GM19372 (cell line): ENCODE data around the gene APBB2.
"Not testable (repeated sequence)": the region's sequence is repeated elsewhere in the genome, so short reads cannot be mapped to it uniquely, and the experiment has no call there.

Source experiments
- ATAC-seq: cut with Tn5 transposase; IDR thresholded peaks from one replicate; pipeline ENCODE4 v1.9.1; 2021; ENCODE audit warnings: mild to moderate bottlenecking, low read depth, moderate library complexity; ENCODE audit not compliant: unreplicated experiment

Gene APBB2

DNA sequence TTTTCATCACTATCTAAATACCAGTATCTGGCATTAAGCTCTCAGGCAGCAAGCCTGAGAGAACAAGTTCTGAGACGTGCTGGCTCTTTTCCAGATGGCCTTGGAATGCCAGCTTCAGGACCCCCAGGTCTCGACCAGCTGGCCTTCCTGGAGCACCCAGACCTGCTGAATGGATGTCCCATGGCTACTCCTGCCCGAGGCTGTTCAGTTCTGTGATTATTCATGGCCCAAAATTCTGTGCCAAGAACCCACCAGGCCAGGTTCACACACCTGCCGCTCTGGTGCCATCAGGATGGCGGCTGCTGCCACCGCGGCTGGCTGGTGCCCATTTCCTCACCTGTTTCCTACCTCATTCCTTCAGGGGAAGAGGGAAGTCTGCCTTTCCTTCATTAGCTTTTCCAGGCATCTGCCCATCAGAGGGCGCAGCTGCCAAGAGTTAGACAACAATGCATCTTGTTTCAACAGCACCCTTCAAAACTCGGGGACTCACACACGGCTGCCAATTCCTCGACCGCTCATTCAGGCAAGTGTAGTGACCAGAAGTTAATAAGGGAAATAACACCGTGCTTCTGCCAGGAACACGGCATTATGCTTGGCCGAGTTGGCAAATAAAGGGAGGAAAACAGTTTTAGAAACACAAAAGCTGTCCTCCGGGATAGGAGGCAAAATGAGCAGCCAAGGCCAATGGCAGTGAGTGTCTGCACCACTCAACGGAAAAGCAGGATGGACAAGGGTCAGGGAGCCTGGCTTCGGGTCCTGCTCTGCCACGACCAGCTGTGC lies 290.8 kb downstream of the APBB2 start:
- ATAC-seq: no peak

DNA sequence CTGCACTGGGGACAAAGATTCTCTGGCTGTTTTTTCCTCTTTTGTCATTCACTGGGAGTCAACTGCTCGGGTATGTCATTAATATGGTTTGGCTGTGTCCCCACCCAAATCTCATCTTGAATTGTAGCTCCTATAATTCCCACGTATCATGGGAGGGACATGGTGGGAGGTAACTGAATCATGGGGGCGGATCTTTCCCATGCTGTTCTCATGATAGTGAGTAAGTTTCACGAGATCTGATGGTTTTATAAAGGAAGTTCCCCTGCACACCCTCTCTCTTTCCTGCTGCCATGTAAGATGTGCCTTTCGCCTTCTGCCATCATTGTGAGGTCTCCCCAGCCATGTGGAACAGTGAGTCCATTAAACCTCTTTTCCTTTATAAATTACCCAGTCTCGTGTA lies 294.4 kb downstream of the APBB2 start:
- ATAC-seq: not testable (repeated sequence)

DNA sequence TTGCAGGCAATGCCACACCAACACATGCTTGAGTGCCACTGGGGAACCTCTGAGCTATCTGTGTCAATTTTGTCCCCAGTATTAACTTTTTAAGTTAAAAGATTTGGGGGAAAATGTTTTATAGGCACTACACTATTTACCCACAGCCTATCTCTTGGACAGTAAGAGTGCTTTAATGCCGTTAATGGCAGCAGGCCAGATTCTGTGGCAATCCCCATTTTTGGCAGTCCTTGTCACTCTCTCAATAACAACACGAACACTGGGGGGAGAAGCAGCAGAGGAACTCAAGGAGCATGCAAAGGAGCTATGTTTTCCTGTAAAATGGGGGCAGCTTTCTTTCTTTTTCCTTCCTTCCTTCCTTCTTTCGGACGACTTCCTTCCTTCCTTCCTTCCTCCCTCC lies 296.0 kb downstream of the APBB2 start:
- no peak for ATAC-seq

DNA sequence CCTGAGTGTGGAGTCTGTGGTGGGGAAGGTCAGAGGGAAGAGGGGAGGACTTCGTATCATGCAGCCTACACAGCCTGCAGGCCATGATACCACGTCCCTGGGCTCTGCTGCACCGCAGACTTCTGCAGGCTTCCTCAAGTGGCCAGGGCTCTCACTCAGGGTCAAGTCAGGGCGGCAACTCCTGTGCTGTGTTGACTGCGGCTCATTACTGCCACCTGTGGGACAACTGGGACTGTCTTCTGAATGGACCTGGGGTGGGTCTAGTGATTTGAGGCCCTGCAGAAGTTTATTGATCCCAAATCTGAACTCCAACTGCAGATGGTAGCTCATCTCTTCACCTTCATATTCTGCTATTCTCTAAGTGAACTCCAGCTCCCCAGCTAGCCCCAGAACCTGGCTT lies 297.5 kb downstream of the APBB2 start:
- peak; percentile 91 for ATAC-seq

DNA sequence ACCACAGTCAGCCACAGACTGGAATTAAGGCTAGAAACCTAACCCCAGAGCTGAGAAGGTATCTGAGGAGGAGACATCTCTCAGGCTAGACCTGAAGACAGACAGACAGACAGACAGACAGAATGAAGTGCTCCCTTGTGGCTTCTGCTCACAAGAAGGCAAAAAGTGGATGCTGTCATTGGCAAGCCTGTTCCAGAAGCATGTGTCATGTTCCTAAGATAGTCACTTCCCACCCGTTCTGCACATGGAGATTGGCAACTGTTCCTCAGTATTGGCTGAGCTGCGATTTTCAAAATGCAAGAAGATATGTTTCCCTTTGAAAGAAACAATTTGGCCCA lies 298.2 kb downstream of the APBB2 start:
- no peak for ATAC-seq

DNA sequence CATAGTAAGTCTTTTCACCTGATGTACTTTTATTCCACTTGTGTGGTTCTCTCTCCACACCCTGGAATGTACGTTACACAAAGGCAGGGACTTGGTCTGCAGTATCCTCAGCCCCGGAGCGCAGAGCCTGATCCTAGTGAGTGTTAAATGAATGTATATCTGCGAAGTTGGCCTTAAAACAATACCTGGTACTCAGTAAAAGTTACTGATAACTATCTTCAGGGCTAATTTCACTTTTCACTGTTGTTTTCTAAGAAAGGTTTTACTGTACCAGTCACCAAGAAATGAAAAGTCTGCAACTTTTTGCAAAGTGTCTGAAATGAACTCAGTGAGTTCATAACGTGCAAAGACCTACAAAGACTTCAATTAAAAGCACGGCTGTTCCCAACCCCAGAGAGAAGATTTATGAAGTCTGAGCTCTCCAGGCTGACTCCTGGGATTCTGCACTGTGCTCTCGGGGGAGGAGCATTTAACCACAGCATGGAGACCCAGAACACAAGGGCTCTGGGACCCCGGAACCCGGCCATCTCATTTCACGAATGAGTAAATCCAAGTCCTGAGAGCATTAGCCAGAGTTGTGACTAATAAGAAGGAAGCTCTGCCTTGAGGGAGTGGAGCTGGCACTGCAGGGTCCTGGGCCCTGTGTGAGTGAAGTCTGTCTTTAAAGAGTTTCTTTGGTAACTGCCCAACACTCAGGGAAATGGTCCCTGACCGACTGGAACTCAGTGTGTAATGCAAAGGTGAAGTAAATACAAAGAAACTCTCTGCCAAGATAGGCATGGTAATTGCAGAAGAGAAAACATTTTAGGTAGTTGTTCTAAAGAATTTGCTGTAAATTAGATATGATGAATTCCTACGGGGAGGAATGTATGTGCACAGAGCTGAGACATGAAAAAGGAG lies 298.8 kb downstream of the APBB2 start:
- no peak for ATAC-seq

DNA sequence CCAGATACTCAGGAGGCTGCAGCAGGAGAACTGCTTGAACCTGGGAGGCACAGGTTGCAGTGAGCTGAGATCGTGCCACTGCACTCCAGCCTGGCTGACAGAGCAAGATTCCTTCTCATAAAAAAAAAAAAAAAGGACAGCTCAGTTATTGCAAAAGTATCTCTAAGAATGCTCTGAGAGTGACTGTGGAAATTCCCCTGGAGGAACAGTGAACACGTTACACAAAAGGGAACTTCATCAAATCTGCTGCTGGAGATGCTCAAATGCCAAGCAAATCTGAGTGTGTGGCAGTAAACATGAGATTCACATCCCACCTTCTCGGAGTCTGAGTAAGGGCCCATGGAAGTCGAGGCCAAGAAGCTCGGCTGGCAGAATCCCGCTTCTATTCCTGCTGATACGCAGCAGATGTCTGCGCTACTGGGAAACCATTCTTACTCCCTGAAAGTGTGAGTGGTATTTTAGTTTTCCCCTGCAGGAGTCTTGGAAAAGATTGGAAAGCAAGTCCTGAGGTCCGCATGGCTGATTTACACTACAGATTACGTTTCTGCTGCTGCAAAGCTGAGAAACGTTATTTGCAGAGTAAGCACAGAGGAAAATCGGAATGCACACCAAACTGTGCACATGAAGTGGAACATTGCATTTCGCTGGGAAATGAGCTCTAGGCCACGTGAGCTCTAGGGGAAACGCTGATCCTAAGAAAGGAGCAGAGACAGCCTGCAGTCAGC lies 301.7 kb downstream of the APBB2 start:
- ATAC-seq: no peak

DNA sequence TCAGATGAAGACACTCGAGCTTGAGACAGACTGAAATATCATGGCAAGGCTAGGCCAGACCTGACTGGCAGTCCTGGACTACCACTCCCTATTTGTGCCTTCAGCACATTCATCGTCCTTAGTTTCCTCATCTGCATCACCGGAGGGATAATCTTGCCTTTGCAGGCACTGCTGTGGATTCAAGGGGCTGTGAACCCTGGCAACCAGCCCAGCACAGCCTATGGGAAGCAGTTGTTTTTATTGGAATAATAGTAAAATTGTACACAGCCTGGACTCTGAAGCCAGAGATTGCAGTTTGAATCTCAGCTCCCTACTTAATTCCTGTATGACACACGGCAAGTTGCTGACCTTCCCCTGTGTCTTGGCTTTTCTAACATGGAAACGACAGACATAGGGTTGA lies 303.6 kb downstream of the APBB2 start:
- ATAC-seq: no peak

DNA sequence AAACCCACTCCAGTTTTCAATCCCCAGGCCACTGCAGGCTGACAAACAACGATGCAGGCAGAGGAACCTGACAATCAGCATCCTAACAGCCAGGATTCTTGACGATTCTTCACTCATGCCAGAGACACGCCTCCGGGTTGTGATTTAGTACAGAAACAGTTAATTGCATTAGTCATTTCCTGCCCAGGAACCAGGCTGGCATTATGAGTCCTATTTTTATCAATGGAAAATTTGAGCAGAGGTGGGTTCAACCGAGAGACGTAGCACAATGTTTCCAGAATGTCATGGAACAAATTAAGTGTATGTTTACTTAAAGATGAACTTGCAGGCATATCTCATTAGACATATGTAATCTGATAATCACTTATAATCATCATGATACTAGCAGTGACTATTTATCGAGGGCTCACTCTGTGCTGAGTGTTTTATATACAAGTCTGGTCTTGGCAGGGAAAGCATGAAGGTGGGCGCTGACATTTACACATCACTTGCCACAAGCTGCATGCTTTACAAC lies 304.9 kb downstream of the APBB2 start:
- no peak for ATAC-seq

DNA sequence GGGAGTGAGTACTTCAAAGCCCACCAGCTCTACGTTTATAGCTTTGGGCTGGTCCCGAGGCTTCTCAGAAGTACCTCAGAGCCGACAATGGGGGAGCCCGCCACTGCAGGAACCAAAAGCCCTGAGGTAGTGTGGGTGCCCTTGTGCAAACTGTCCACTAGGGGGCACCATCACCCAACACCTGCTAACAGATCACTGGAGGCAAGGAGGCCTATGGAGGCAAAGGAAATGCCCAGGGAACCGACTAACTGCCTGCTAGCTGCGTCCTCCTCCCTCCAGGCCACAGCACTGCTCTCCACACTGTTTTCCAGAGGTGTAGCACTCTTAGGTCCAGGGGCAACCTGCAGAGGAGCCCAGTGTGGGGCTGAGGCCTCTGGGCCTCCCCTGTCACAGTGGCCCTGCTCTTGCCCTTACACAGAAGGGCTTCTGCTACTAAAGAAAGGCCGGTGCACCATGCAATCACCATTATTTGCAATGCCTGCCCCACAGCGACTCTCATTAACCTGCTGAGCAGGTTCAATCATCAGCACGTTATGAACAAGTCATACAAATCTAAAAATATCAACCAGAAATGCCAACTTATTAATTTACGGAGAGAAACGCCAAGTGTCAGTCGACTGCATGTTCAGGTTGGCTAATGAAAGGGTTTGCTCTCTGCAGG lies 305.5 kb downstream of the APBB2 start:
- ATAC-seq: peak; percentile 90

DNA sequence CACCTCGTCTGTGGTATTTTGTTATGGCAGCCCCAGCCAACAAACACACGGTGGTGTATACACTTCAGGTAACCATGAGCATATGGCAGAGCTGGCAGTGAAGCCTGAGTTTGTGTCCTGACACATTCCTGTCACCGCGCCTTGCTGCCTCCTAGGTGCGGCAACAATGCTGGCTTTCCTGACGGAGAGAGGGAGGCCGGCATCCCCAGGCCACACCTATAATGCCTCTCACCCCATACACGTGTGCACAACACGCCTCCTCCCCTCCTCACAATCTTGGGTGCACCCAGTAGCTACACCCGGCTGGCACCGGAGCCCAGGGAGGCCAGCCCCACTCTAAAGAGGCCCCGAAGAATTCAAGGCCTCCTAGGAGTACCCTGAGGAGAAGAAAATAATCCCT lies 306.0 kb downstream of the APBB2 start:
- ATAC-seq: no peak

DNA sequence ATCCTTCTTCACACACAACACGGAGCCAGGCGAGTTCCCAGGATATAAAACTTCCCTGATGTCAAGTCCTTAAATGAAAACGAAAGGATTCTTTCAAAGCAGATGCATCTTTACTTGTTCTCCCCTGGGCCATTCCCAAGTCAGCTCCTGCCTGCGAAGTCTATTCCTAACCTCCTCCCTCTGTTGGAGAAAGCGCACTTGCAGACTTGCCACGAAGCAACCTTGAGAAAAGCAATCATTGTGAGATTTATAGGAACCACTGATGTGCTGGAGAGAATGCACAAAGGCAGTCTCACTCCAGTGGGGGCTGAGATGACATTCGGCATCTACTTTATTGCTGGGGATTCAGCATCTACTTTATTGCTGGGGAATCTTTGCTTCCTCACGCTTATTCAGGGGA lies 308.9 kb downstream of the APBB2 start:
- ATAC-seq: no peak

DNA sequence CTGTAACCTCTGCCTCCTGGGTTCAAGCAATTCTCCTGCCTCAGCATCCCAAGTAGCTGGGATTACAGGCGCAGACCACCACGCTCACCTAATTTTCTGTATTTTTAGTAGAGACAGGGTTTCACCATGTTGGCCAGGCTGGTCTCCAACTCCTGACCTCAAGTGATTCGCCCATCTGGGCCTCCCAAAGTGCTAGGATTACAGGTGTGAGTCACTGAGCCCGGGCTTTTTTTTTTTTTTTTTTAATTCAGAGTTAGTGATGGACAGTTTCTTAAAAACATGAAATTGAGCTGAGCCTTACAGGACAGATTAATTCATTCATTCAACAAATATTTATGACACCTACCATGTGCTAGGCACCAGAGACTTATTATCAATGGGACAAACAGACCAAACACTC lies 313.8 kb downstream of the APBB2 start:
- ATAC-seq: not testable (repeated sequence)

DNA sequence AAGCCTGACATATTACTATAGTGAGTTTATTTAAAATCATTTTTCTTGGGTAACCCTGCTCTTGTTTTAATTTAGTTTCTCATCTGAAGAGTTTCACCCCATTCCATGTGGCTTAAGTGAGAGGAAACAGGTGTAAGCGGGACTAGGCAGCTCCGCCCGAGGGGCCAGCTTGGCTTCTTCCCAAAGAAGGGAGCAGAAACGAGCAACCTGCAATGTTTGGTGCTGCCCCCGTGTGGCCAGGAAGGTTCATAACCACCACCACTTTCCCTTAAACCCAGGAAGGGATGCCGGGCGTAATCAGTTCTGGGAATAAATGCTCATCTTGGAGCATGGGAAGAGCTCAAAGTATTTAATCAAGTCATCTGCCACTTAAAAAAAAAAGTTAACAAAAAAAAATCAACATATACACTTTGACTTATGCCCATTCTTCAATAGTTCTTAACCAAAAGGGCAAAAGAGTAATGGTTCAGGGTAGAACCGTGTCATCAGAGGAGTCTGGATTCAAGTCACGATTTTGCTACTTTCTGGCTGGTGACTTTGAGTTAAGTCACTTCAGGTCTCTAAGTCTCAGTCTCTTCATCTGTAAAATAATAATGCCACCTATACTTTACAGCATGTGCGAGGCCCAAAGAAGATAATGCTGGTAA lies 316.7 kb downstream of the APBB2 start:
- ATAC-seq: peak; percentile 57

DNA sequence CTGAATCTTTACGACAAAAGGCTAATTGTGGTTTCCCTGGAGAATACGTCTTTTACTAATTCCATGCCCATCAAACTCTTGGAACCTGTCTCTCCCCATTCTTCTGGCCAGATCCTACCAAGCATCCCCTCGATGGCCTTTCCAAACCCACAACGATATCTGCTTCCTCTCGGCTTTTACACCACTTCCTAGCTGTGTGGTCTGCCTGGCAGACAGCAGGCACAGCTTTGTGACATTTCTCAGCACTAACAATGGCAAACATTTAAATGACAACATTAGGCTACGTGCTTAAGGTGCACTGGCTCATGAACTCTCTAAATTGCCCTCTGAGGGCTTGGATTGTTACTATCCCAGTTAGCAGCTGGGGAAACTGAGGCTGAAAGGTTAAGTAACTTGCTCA lies 323.6 kb downstream of the APBB2 start:
- ATAC-seq: no peak

DNA sequence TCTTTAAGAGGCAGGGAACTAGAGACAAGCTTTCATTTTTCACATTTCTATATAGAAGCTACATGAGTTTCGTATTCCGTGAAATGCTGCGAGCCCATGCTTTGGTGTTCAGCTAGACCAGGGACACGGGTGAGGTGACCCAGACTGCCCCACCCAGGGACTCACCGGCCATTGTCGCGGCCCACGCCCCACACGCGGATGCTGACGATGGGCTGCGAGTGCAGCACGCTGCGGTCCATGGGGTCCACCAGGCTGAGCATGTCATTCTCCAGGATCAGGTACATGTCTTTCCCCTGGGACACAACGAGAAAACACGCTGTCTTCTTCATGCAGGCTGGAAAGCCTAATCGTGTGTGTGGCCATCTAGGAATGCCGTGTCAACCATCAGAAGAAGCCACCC lies 324.1 kb downstream of the APBB2 start:
- ATAC-seq: no peak

DNA sequence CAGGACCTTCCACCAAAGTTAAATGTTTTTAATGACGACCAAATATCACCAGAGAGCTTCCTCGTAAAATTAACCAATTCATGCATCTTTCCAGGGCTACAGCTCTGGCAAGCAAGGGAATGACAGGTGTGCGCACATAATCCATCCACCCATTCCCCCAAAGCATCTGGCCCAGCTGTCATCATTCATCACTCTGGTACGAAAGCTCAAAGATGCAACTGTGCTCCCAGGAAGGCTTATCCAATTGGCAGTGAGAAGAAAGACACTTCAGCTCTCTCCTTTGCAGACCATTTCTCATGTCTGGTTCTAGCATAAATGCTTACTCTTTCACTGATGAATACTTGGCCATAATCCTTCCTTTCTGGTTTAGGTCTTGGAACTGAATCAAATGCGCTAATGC lies 325.4 kb downstream of the APBB2 start:
- no peak for ATAC-seq

DNA sequence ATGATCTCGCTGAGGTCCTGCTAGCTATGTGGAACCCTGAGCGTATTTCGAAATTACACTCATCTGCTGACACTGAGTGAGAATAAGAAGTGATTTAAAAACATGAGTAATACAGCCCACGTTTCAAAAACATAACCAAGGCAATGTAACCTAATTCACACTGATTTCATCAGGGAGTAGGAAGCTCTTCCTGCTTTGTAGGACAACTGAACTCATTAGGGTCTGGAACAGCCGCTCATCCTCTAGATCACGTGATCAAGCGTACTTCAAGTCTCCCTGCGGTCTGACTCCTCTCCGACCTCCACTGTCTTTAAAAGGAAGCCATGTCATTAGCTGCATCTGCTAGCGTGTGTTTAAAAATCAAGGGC lies 326.6 kb downstream of the APBB2 start:
- ATAC-seq: no peak

DNA sequence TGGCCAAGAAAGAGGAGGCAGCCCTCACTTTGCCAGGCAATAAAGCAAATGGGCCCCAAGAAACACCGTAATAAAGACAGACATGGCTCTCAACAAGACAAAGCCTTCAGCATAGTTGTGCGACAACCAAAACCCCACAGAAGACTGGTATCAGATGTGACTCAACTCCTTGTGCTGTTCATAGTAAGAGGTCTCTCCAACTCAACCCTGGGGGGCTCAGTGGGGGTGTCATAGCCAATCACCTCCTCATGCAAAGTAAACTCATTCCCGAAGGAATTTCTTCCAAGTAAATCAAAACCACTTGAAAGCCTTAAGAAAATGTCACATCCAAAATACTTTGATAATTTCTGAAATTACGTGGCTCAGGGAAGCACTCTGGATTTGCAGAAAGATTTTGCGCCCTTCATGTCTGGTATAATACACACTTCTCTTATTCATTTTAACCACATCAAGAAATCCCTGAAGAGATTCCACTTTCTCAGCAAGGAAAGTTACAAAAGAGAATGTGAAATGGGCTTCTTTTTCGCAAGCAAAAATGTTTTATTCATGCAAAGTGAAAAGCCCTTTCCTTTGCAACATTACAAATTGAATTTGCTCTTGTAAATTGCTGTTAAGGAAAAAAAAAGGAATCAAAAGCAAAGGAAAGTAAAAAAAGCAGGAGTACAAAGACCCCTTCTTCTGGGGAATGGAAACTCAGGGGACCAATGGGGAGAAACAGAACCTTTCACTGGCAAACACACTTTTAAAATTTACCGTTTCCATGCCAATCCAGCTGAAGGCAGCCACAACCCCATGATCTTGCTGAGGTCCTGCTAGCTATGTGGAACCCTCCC lies 327.2 kb downstream of the APBB2 start:
- no peak for ATAC-seq
